Measurements from ENCODE around the gene HPDL.
"Not testable (repeated sequence)": the region's sequence is repeated elsewhere in the genome, so short reads cannot be mapped to it uniquely, and the experiment has no call there.

HPDL gene
- total RNA-seq, result 0.56 reads per million

GRCh38 chr1:45326627-45327623 lies at the start of gene HPDL:
HPDL (plus strand) TSS chr1:45326895; CDS start chr1:45327149, 254 bp downstream.
- DNase-seq, result peak; percentile 23

- DNase-seq, result no peak
Observed at GRCh38 chr1:45282351-45282750, 44.3 kb upstream of the HPDL start.

DNA sequence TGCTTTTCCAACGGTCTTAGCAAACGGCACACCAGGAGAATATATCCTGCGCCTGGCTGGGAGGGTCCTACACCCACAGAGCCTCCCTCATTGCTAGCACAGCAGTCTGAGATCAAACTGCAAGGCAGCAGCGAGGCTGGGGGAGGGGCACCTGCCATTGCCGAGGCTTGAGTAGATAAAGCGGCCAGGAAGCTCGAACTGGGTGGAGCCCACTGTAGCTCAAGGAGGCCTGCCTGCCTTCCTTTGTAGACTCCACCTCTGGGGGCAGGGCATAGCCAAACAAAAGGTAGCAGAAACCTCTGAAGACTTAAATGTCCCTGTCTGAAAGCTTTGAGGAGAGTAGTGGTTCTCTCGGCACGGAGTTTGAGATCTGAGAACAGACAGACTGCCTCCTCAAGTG lies 41.8 kb upstream of the HPDL start:
- DNase-seq, result not testable (repeated sequence)

- not testable (repeated sequence) for DNase-seq
Observed at GRCh38 chr1:45286521-45286920, 40.2 kb upstream of the HPDL start.

GRCh38 chr1:45291002-45291401 lies 35.7 kb upstream of the HPDL start:
- not testable (repeated sequence) for DNase-seq

- DNase-seq, result no peak
Observed at GRCh38 chr1:45291716-45292115, 35.0 kb upstream of the HPDL start.

- DNase-seq, result no peak
Observed at GRCh38 chr1:45297666-45298356, 28.9 kb upstream of the HPDL start.

DNA sequence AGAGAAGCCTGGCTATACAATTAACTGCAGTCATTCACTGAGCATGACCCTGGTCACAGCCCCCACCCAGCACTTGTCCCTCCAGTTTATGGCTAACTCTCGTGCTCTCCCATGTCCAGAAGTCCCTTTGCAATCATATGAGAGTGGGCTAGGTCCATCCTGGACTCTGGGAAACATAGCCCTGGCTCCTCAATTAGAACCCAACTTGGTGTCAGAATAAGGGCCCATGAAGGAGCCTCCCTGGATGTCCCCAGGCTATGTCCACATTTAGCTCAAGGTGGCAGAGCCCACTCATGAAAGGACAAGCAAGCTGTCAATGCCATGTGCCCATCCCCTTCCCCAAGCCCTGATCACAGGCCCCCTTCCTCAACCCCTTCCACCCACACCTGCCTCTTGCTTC lies 27.4 kb upstream of the HPDL start:
- no peak for DNase-seq

DNA sequence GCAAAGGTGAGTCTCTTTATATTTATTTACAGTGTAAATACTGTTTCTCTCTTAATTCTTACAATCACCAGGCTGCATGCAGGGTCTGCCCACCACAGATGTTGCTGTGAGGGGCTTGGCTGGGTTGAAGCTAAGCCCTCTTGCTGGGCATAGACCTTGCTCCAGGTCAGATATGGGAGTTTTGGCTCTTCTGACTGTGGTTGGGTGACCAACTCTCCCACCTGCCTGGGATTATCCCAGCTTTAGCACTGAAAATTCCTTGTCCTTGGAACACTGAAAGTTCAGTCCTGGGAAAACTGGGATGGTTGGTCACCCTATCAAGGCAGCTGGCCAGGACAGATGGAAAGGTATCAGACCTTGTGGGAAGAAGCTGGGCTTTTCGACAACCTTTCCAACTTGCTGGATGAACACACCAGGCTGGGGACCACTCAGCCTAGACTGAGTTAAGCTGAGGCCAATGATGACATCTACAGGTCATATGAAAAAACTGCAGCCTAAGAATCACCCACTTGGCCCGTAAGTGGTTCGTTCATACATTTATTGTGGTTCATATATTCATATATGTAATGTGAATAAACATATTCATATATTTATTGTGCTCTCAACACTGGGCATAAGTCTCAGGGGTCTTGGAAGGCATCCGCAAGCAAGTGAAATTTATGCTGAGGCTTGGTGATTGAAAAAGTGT lies 26.6 kb upstream of the HPDL start:
- DNase-seq, result peak; percentile 29

DNA sequence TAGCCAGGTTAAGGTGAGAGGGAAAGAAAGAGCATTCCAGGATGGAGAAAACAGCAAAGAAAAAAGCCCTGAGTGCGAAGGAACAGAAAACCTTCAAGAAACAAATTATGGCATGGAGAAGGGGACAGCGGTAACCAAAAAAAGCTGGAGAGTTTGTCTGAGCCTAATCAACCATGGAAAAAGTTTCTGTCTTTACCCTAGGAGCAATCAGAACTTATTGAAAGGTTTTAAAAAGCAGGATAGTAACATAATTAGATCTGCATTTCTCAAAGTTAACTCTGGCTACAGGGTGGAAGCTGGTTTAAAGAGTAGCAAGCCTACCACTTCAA lies 26.1 kb upstream of the HPDL start:
- DNase-seq, result no peak

DNA sequence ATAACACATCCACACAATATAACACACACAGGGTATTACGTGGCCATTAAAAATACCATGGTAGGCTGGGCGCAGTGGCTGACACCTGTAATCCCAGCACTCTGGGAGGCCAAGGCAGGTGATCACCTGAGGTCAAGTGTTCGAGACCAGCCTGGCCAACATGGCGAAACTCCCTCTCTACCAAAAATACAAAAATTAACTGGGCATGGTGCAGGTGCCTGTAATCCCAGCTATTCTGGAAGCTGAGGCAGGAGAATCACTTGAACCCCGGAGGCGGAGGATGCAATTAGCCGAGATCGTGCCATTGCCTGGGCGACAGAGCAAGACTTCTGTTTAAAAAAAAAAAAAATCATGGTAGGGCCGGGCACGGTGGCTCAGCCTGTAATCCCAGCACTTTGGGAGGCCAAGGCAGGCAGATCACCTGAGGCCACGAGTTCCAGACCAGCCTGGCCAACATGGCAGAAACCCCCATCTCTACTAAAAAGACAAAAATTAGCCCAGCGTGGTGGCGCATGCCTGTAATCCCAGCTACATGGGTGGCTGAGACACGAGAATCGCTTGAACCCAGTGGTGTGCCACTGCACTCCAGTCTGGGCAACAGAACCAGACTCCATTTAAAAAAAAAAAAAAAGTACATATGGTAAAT lies 24.1 kb upstream of the HPDL start:
- no peak for DNase-seq

- peak; percentile 92 for DNase-seq
Observed at GRCh38 chr1:45303520-45304310, 23.0 kb upstream of the HPDL start.

GRCh38 chr1:45304311-45305081 lies 22.2 kb upstream of the HPDL start:
- DNase-seq, result no peak

GRCh38 chr1:45305231-45305630 lies 21.5 kb upstream of the HPDL start:
- no peak for DNase-seq

GRCh38 chr1:45306319-45306718 lies 20.4 kb upstream of the HPDL start:
- DNase-seq, result no peak

- DNase-seq, result no peak
Observed at GRCh38 chr1:45306905-45307304, 19.8 kb upstream of the HPDL start.

- DNase-seq, result no peak
Observed at GRCh38 chr1:45314266-45314665, 12.4 kb upstream of the HPDL start.

GRCh38 chr1:45317166-45317565 lies 9.5 kb upstream of the HPDL start:
- DNase-seq, result no peak

DNA sequence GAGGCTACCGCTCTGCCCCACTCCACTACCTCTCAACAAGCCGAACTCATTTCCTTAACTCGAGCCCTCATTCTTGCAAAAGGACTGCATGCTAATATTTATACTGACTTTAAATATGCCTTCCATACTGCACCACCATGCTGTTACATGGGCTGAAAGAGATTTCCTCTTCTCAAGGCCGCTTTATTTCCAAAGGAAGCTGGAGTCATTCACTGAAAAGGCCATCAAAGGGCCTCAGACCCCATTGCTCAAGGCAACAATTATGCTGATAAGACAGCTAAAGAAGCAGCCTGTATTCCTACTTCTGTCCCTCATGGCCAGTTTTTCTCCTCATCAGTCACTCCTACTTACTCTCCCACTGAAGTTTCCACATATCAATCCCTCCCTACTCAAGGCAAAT lies 6.9 kb upstream of the HPDL start:
- DNase-seq, result no peak

- DNase-seq, result no peak
Observed at GRCh38 chr1:45321444-45321843, 5.3 kb upstream of the HPDL start.

- DNase-seq, result no peak
Observed at GRCh38 chr1:45322486-45323040, 4.1 kb upstream of the HPDL start.
